NB4 (cell line): ENCODE measurements around the gene CENPVL3.

Source experiments
- CTCF ChIP-seq: IDR thresholded peaks from one replicate; pipeline ENCODE4 v1.5.1; 2012; ENCODE audit warnings: low read depth, low read length
- MAX ChIP-seq: IDR thresholded peaks from 2 replicates; pipeline ENCODE4 v1.6.1; 2011; ENCODE audit warnings: low read depth, low read length
- POLR2A ChIP-seq: IDR thresholded peaks from 2 replicates; pipeline ENCODE4 v1.6.1; 2011; ENCODE audit warnings: mild to moderate bottlenecking; ENCODE audit not compliant: insufficient read length; ENCODE audit errors: extremely low read depth

- no peak for TF ChIP-seq CTCF
- TF ChIP-seq POLR2A, result no peak
- TF ChIP-seq MAX, result no peak
These were observed 50.1 kb downstream of the CENPVL3 start for GRCh38 chrX:51568586-51568985.
